Glutamatergic neuron (in vitro differentiated cells): Measurements from ENCODE around the gene TEX22. TPM values are rescaled to one million over a fixed set of nuclear protein-coding genes. Genes with fewer than 3 reads are reported as not detected.

Source experiments
- DNase-seq: peaks from one replicate; pipeline ENCODE4 v3.0.0; 2022
- H3K27ac Mint-ChIP-seq: one replicate; pipeline ENCODE4 v1.8.0; 2020; ENCODE audit warnings: mild to moderate bottlenecking, mixed read lengths, inconsistent platforms; ENCODE audit not compliant: unreplicated experiment
- H3K27me3 Mint-ChIP-seq: one replicate; pipeline ENCODE4 v1.8.0; 2020; ENCODE audit warnings: mild to moderate bottlenecking, moderate library complexity, mixed read lengths, inconsistent platforms; ENCODE audit not compliant: unreplicated experiment
- H3K36me3 Mint-ChIP-seq: one replicate; pipeline ENCODE4 v1.8.0; 2020; ENCODE audit warnings: mild to moderate bottlenecking, mixed read lengths, inconsistent platforms; ENCODE audit not compliant: unreplicated experiment
- H3K4me1 Mint-ChIP-seq: one replicate; pipeline ENCODE4 v1.8.0; 2020; ENCODE audit warnings: mild to moderate bottlenecking, low read depth, mixed read lengths, inconsistent platforms; ENCODE audit not compliant: unreplicated experiment
- H3K4me3 Mint-ChIP-seq: one replicate; pipeline ENCODE4 v1.8.0; 2020; ENCODE audit warnings: mild to moderate bottlenecking, mixed read lengths, inconsistent platforms; ENCODE audit not compliant: unreplicated experiment
- H3K9me3 Mint-ChIP-seq: one replicate; pipeline ENCODE4 v1.8.0; 2020; ENCODE audit warnings: mild to moderate bottlenecking, moderate library complexity, mixed read lengths, inconsistent platforms; ENCODE audit not compliant: unreplicated experiment
- total RNA-seq: library from RNA; stranded (reverse); fragmentation: NEBNext Ultra II Directional; extraction: Animal tissue kit (Norgen Biotek cat#: 25700); gene quantifications from one replicate; pipeline ENCODE4 v1.2.1, GENCODE V29; 2021; ENCODE audit not compliant: unreplicated experiment
- TF ChIP-seq, protein P1 (sequence below): fragments of 200-600 bp; sonication (generic); IDR thresholded peaks from one replicate; pipeline ENCODE4 v1.5.0; 2021; ENCODE audit not compliant: partially characterized antibody, unreplicated experiment

The TEX22 gene
- total RNA-seq, 1 donor from 2014 or later, result 2.7 TPM

DNA sequence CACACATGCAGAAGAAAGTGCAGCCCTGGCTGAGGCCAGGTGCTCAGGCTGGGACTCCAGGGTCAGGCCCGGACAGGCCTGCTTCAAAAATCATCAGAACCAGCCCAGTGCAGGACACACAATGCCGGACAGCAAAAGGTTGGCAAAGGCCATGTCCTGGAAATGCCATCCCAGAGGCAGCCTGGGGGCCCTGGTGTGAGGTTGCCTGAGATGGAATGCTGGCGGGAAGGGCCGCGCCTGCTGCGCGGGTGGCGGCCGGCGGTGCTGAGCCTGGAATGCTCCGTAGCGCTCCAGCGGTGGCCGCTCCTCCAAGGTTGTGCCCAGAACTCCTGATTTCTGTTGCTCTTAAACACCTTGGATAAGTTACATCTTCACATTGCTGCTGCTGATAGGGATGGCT lies 54.6 kb downstream of the TEX22 start:
- Mint-ChIP-seq H3K4me3 (no peak overlapping the region), H3K27me3 (peaks cover 6% of the 10 kb centered on the region), H3K27ac (peak overlapping the region; percentile 4), H3K4me1 (no peaks in the 10 kb centered on the region), H3K9me3 (peaks cover 7% of the 10 kb centered on the region), H3K36me3 (no peaks in the 10 kb centered on the region)
- TF ChIP-seq, protein P1, sequence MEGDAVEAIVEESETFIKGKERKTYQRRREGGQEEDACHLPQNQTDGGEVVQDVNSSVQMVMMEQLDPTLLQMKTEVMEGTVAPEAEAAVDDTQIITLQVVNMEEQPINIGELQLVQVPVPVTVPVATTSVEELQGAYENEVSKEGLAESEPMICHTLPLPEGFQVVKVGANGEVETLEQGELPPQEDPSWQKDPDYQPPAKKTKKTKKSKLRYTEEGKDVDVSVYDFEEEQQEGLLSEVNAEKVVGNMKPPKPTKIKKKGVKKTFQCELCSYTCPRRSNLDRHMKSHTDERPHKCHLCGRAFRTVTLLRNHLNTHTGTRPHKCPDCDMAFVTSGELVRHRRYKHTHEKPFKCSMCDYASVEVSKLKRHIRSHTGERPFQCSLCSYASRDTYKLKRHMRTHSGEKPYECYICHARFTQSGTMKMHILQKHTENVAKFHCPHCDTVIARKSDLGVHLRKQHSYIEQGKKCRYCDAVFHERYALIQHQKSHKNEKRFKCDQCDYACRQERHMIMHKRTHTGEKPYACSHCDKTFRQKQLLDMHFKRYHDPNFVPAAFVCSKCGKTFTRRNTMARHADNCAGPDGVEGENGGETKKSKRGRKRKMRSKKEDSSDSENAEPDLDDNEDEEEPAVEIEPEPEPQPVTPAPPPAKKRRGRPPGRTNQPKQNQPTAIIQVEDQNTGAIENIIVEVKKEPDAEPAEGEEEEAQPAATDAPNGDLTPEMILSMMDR, result no peak
- no peak for DNase-seq

DNA sequence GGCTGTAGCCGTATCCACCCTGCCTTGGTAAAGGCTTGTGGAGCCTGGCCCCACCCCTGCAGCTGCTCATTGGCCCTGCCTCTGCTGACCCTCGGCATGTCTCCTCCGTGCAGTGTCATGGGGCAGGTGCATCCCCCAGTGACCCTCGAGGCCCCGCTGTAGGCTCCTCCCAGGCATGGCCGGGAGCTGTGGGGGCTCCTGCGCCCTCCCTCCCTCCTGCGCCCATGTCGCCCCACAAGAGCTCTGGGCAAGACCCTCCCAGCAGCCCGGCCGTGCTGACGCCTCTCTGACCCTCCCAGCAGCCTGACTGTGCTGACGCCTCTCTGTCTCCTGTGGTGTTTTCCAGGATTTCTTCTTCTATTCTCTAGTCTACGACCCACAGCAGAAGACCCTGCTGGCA lies 55.5 kb downstream of the TEX22 start:
- no peak for DNase-seq
- Mint-ChIP-seq H3K27ac (no peak overlapping the region), H3K36me3 (no peaks in the 10 kb centered on the region), H3K4me1 (no peaks in the 10 kb centered on the region), H3K27me3 (peaks cover 6% of the 10 kb centered on the region), H3K4me3 (no peak overlapping the region), H3K9me3 (peaks cover 7% of the 10 kb centered on the region)
- TF ChIP-seq, protein P1, result no peak

DNA sequence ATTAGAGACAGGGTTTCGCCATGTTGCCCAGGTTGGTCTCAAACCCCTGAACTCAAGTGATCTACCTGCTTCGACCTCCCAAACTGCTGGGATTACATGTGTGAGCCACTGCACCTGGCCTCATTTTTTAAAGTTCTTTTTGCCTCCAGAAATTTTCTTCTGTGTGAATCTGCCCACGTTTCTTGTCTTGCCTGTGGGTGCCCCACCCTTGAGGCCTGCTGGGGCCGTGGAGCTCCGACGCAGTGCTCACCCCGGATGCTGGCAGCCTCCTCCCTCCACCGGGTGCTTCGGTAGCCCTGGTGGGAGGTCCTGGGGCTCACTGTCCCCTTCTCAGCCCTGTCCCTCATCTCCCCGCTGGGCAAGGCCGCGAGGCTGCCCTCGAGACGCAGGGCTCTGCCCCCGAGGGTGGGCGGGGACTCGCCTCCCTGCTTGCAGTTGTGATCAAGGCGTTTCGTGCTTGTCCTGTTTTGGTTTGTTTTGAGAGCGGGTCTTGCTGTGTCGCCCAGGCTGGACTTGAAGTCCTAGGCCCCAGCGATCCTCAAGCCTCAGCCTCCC lies 56.8 kb downstream of the TEX22 start:
- Mint-ChIP-seq H3K27me3 (peaks cover 6% of the 10 kb centered on the region), H3K4me1 (no peaks in the 10 kb centered on the region)

DNA sequence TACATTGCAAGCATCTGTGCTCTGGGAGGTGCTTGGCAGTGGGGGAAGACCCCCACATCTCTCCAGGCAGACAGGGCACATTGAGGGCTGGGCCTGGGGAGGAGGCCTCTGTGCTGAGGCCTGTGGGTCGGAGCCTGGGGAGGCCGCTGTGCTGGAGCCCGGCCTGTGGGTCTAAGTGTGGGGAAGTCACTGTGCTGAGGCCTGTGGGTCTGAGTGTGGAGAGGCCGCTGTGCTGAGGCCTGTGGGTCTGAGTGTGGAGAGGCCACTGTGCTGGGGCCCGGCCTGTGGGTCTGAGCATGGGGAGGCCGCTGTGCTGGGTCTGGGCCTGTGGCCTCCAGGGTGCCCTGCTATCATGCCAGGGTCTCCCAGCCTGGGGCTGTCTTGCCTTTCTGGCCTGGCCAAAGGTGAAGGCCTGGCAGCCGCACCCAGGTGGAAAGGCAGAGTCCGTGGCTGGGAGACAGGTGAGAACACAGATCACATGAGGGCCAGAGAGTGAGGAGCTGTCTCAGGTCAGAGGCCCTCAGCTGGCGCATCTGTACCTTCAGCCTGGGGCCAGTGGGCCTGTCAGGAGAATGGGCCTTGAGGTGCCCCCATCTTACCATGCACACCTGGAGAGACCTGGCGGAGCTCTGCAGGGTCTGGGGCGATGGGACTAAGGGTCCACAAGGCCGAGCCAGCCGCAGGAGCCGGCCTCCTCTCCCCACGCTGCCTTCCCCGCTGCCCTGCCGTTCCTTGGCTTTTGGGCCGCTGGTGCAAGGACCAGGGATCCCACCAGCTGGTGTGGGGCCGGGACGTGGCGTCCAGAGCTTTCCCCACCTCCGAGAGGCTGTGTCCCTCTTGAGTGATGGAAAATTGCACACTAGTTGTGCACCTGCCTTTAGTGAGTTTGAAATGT lies 57.7 kb downstream of the TEX22 start:
- no peaks in the 10 kb centered on the region for H3K4me1 Mint-ChIP-seq
- no peak overlapping the region for H3K4me3 Mint-ChIP-seq
- H3K27me3 Mint-ChIP-seq, result peaks cover 6% of the 10 kb centered on the region
- DNase-seq, result peak; percentile 8
- peaks cover 9% of the 10 kb centered on the region for H3K9me3 Mint-ChIP-seq
- TF ChIP-seq, protein P1, result no peak
- no peak overlapping the region for H3K27ac Mint-ChIP-seq
- no peaks in the 10 kb centered on the region for H3K36me3 Mint-ChIP-seq

More for the DNA sequence above, 56.8 kb downstream of the TEX22 start:
- Mint-ChIP-seq H3K36me3 (no peaks in the 10 kb centered on the region), H3K9me3 (peaks cover 7% of the 10 kb centered on the region), H3K4me3 (no peak overlapping the region), H3K27ac (no peak overlapping the region)
- DNase-seq, result no peak
- TF ChIP-seq, protein P1, result no peak
